GM12874 (cell line): Measurements from ENCODE around the gene GALNT17.

Experiments used
- TF ChIP-seq, protein P1 (sequence below): IDR thresholded peaks from 2 replicates; pipeline ENCODE4 v1.5.1; 2011; ENCODE audit warnings: low read depth, mild to moderate bottlenecking, control low read depth, low read length, moderate library complexity; ENCODE audit not compliant: insufficient read depth

The GALNT17 gene

DNA sequence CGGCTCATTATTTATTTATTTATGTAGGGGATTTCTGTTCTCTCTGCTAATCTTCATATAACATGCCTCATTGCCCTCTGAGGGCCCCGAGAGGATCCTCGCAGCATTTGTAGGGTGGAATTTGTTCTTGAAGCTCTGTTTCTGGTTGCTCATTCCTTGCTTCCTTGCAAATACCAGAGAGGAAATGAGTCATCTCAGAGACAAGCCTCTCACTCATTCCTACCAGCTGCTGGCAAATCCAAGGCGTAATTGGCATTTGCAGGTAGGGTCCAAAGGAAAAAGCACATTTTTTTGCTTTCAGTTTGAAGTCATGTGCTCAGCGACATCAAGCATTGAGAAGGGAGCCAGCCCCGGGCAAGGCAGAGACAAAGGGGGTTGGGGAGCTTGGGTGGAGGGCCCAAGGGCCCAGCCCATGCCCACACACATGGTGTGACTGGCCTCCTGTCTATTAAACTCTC is 501.6 kb downstream of the GALNT17 start:
- TF ChIP-seq, protein P1, sequence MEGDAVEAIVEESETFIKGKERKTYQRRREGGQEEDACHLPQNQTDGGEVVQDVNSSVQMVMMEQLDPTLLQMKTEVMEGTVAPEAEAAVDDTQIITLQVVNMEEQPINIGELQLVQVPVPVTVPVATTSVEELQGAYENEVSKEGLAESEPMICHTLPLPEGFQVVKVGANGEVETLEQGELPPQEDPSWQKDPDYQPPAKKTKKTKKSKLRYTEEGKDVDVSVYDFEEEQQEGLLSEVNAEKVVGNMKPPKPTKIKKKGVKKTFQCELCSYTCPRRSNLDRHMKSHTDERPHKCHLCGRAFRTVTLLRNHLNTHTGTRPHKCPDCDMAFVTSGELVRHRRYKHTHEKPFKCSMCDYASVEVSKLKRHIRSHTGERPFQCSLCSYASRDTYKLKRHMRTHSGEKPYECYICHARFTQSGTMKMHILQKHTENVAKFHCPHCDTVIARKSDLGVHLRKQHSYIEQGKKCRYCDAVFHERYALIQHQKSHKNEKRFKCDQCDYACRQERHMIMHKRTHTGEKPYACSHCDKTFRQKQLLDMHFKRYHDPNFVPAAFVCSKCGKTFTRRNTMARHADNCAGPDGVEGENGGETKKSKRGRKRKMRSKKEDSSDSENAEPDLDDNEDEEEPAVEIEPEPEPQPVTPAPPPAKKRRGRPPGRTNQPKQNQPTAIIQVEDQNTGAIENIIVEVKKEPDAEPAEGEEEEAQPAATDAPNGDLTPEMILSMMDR: no peak

DNA sequence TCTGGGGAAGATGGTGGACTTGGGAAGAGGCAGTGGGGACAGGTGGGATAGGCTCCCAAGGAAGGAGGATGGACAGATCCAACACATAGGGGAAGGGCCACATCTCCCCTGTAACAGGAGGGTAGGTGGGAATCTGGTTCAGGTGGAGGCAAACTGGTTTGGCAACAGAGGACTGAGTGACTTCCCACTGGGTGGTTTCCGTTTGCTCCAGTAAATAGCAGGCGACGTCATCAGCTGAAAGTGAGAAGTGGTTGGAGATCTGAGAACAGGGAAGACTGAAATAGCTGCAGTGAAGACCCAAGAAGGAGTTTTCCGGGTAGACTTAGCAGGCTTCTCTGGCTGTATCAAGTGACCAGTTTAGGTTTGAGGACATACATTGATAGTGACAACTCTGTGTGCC is 504.4 kb downstream of the GALNT17 start:
- TF ChIP-seq, protein P1: no peak

DNA sequence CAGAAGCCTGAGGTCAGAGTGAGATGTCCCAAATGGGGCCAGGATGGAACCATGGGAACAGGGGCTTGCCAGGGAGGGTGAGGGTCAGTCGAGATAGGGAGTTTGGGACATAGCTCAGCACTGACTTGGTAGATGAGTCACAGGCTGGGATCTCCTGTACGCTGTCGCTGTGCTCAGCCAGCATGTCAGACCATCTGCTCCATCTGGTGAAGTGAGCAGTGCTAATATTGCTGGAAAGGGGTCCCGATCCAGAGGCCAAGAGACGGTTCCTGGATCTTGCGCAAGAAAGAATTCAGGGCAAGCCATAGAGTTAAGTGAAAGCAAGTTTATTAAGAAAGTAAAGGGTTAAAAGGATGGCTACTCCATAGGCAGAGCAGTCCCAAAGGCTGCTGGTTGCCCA is 505.6 kb downstream of the GALNT17 start:
- TF ChIP-seq, protein P1: no peak

DNA sequence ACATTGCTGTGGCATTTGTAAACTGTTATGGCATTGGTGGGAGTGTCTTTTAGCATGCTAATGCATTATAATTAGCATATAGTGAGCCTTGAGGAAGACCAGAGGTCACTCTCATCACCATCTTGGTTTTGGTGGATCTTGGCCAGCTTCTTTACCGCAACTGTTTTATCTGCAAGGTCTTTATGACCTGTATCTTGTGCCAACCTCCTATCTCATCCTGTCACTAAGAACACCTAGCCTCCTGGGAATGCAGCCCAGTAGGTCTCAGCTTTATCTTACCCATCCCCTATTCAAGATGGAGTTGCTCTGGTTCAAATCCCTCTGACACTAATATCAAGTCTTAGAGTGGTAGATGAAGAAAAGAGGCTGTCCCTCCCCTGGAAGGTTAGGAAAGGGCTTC is 506.2 kb downstream of the GALNT17 start:
- TF ChIP-seq, protein P1: no peak

DNA sequence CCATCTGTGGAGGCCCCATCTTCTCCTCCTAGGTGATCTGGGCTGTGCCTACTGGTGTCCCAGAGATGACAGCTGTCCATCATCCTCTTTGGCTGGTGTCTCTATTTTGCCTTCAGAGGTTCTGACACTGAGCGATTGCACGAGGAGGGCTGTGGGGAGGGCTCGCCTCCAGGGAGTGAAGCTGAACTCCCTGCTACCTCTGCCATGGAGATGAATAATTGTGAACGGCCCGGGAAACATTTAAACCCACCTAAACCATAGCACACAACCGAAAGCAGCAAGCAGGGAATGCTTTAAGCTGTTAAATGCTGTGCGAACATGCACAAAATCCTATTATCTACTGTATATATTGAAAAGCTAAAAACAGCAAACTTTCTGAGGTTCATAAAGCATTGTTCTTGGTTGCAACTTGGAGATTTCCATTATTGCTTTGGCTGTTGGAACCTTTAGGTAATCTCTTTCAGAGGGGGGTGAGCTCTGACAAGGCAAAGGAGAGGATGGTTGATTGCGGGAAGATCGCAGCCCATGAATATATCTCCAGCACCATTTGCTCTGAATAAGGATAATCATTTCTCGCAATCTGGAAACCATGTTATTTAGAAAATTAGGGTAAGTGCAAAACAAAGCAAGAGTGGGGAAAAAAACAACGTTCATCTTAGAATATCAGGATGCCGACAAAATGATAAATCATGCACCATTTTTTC is 507.6 kb downstream of the GALNT17 start:
- TF ChIP-seq, protein P1: no peak

DNA sequence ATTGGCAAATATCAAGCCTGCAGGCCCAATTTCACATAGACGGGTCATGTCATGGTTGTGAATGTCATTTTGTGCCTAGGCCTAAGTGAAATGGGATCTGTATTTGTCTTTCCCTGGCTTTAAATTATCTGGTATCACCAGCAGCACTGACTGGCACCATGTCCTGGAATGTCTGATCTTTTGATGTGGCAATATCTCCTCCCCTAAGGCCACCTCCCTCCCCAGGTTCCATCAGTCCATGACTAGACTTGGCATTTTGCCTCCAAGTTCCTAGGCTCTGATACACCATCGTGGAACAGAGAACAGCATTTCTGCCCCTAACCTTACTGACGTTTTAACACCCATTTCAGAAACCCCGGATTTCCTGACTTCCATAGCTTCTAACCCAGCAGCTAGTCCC is 513.9 kb downstream of the GALNT17 start:
- TF ChIP-seq, protein P1: no peak

DNA sequence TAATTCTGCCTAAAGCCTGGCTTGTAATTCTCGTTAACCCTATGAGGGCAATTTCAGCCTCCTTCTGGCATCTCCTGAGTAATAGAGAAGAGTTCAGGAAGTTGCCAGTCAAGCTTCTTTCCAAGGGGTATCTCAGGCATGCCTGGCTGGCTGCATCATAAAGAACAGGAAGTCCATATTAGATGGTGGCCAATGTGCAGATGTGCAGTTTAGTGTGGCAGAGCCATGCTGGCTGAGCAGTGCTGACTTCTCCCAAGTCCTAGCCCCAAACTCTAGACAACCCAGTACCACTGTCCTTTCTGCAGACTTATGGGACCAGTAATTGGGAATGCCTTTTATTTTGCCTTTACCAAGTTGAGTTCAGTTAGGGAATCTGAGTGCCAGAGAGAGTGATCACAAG is 517.9 kb downstream of the GALNT17 start:
- TF ChIP-seq, protein P1: no peak
